ENCODE measurements around the gene IFRD1.

Gene IFRD1

GRCh38 chr7:112476390-112477052 lies 26.3 kb downstream of the IFRD1 start:
- TF ChIP-seq ARNT (IDR thresholded peaks at IDR 0.05) = no peak
- no peak for TF ChIP-seq ELF4 (IDR thresholded peaks at IDR 0.05)
- no peak for TF ChIP-seq ZNF384 (IDR thresholded peaks at IDR 0.05)
- no peak for TF ChIP-seq FOXM1 (IDR thresholded peaks at IDR 0.05; ENCODE audit: borderline replicate concordance)
- no peak for TF ChIP-seq HDGF (IDR thresholded peaks at IDR 0.05; ENCODE audit: borderline replicate concordance)
- no peak for TF ChIP-seq FOXA1 (IDR thresholded peaks at IDR 0.05)
- no peak for TF ChIP-seq L3MBTL2 (conservative IDR thresholded peaks at IDR 0.05)
- no peak for TF ChIP-seq LEF1 (IDR thresholded peaks at IDR 0.05; ENCODE audit: borderline replicate concordance)
- no peak for TF ChIP-seq TARDBP (IDR thresholded peaks at IDR 0.05)
- CTCF ChIA-PET = no interaction called here
- POLR2A ChIA-PET = no interaction called here
- no peak for DNase-seq (ENCODE audit: extremely low spot score)

GRCh38 chr7:112481121-112481736 lies 31.0 kb downstream of the IFRD1 start:
- ChIA-PET CTCF (interaction anchor here (0.6 to 1.5 kb wide), 4 partner anchors 17 to 588 kb away, joined by 3 to 5 read pairs (median 4); no protein-coding TSS in a partner anchor), POLR2A (interaction anchor here (1.3 to 1.4 kb wide), 2 partner anchors 30 to 31 kb away, joined by 3 to 5 read pairs; partner anchors contain the start of gene IFRD1)
- DNase-seq (ENCODE audit: extremely low spot score) = no peak
- no peak for TF ChIP-seq BHLHE40 (IDR thresholded peaks at IDR 0.05; ENCODE audit: borderline replicate concordance)
- no peak for TF ChIP-seq NFRKB (IDR thresholded peaks at IDR 0.05)
- TF ChIP-seq ARNT (IDR thresholded peaks at IDR 0.05) = no peak
- no peak for TF ChIP-seq LEF1 (IDR thresholded peaks at IDR 0.05; ENCODE audit: borderline replicate concordance)
- TF ChIP-seq FOXK2 (IDR thresholded peaks at IDR 0.05) = no peak
- no peak for TF ChIP-seq TARDBP (IDR thresholded peaks at IDR 0.05)
- no peak for TF ChIP-seq SP1 (IDR thresholded peaks at IDR 0.05)
- no peak for TF ChIP-seq FOXM1 (IDR thresholded peaks at IDR 0.05; ENCODE audit: borderline replicate concordance)
- TF ChIP-seq FOXA1 (IDR thresholded peaks at IDR 0.05) = no peak

GRCh38 chr7:112481833-112482670 lies 31.8 kb downstream of the IFRD1 start:
- ChIA-PET CTCF (interaction anchor here (0.6 kb wide), 1 partner anchor 589 kb away, joined by 3 read pairs; no protein-coding TSS in a partner anchor), POLR2A (interaction anchor here (1.3 kb wide), 1 partner anchor 31 kb away, joined by 5 read pairs; no protein-coding TSS in a partner anchor)
- no peak for DNase-seq (ENCODE audit: extremely low spot score)
- no peak for TF ChIP-seq TARDBP (IDR thresholded peaks at IDR 0.05)
- no peak for TF ChIP-seq NFRKB (IDR thresholded peaks at IDR 0.05)
- TF ChIP-seq FOXA1 (IDR thresholded peaks at IDR 0.05) = no peak
- no peak for TF ChIP-seq BHLHE40 (IDR thresholded peaks at IDR 0.05; ENCODE audit: borderline replicate concordance)
- TF ChIP-seq CTBP1 (IDR thresholded peaks at IDR 0.05; ENCODE audit: borderline replicate concordance) = no peak
- no peak for TF ChIP-seq FOXM1 (IDR thresholded peaks at IDR 0.05; ENCODE audit: borderline replicate concordance)
- no peak for TF ChIP-seq FOXK2 (IDR thresholded peaks at IDR 0.05)
- no peak for TF ChIP-seq L3MBTL2 (conservative IDR thresholded peaks at IDR 0.05)
- TF ChIP-seq HDGF (IDR thresholded peaks at IDR 0.05; ENCODE audit: borderline replicate concordance) = no peak

- no peak for DNase-seq (ENCODE audit: extremely low spot score)
- TF ChIP-seq PKNOX1 (IDR thresholded peaks at IDR 0.05) (0 out of 2 replicates have a peak, but pooled peaks have one; percentile 16), ZNF384 (IDR thresholded peaks at IDR 0.05) (no peak)
- ChIA-PET POLR2A (interaction anchor here (2.0 to 2.2 kb wide), 2 partner anchors 33 to 35 kb away, joined by 6 to 7 read pairs; partner anchors contain the start of gene IFRD1), CTCF (no interaction called here)
Measured at GRCh38 chr7:112484671-112485167, 34.5 kb downstream of the IFRD1 start.

- DNase-seq (ENCODE audit: extremely low spot score) = no peak
- TF ChIP-seq SUZ12 (IDR thresholded peaks at IDR 0.05) = no peak
- TF ChIP-seq L3MBTL2 (conservative IDR thresholded peaks at IDR 0.05) = no peak
- TF ChIP-seq FOXM1 (IDR thresholded peaks at IDR 0.05; ENCODE audit: borderline replicate concordance) = no peak
- ChIA-PET CTCF (no interaction called here), POLR2A (no interaction called here)
Measured at GRCh38 chr7:112485766-112486165, 35.5 kb downstream of the IFRD1 start.

- no peak for DNase-seq (ENCODE audit: extremely low spot score)
- POLR2A ChIA-PET = interaction anchor here (1.3 kb wide), 1 partner anchor 38 kb away, joined by 3 read pairs; the partner anchor contains the start of gene IFRD1
- CTCF ChIA-PET = no interaction called here
- TF ChIP-seq LEF1 (IDR thresholded peaks at IDR 0.05; ENCODE audit: borderline replicate concordance) (no peak), CTBP1 (IDR thresholded peaks at IDR 0.05; ENCODE audit: borderline replicate concordance) (no peak), FOXM1 (IDR thresholded peaks at IDR 0.05; ENCODE audit: borderline replicate concordance) (no peak), ARNT (IDR thresholded peaks at IDR 0.05) (no peak), L3MBTL2 (conservative IDR thresholded peaks at IDR 0.05) (no peak), FOXA1 (IDR thresholded peaks at IDR 0.05) (no peak), TARDBP (IDR thresholded peaks at IDR 0.05) (no peak), HDGF (IDR thresholded peaks at IDR 0.05; ENCODE audit: borderline replicate concordance) (no peak), SP1 (IDR thresholded peaks at IDR 0.05) (no peak), PKNOX1 (IDR thresholded peaks at IDR 0.05) (no peak), ZNF384 (IDR thresholded peaks at IDR 0.05) (no peak), ELF4 (IDR thresholded peaks at IDR 0.05) (no peak), FOXK2 (IDR thresholded peaks at IDR 0.05) (no peak), NFRKB (IDR thresholded peaks at IDR 0.05) (no peak), SUZ12 (IDR thresholded peaks at IDR 0.05) (no peak), BHLHE40 (IDR thresholded peaks at IDR 0.05; ENCODE audit: borderline replicate concordance) (no peak)
Measured at GRCh38 chr7:112487457-112488263, 37.4 kb downstream of the IFRD1 start.

All from HEK293T (cell line).